ENCODE data around the gene ELAVL2.

Gene ELAVL2

DNA sequence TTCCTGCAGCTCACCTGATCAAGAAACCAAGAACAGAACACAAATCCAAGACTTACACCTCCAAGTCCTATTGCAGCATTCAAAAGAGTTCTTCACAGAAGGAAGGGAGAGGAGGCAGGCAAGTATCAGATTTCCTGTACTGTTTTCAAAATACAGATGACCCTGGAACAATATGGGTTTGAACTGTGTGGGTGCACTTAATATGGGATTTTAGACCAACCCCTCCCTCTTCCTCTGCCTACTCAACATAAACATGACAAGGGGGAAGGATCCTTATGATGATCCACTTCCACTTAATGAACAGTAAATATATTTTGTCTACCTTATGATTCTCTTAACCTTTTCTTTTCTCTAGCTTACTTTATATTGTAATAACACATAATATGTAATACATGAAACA is 104.6 kb downstream of the ELAVL2 start:
- H3K27me3 Mint-ChIP-seq (ENCODE audit: low read depth, poor library complexity) = peaks cover 5% of the 10 kb centered on the region
- no peak for DNase-seq
- TF ChIP-seq, protein P1, sequence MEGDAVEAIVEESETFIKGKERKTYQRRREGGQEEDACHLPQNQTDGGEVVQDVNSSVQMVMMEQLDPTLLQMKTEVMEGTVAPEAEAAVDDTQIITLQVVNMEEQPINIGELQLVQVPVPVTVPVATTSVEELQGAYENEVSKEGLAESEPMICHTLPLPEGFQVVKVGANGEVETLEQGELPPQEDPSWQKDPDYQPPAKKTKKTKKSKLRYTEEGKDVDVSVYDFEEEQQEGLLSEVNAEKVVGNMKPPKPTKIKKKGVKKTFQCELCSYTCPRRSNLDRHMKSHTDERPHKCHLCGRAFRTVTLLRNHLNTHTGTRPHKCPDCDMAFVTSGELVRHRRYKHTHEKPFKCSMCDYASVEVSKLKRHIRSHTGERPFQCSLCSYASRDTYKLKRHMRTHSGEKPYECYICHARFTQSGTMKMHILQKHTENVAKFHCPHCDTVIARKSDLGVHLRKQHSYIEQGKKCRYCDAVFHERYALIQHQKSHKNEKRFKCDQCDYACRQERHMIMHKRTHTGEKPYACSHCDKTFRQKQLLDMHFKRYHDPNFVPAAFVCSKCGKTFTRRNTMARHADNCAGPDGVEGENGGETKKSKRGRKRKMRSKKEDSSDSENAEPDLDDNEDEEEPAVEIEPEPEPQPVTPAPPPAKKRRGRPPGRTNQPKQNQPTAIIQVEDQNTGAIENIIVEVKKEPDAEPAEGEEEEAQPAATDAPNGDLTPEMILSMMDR (IDR thresholded peaks at IDR 0.05) = no peak
- peaks cover 6% of the 10 kb centered on the region for H3K36me3 Mint-ChIP-seq (ENCODE audit: low read depth)
- H3K9me3 Mint-ChIP-seq = no peaks in the 10 kb centered on the region
- H3K4me1 Mint-ChIP-seq = peaks cover 40% of the 10 kb centered on the region
- no peak overlapping the region for H3K4me3 Mint-ChIP-seq
- no peak overlapping the region for H3K27ac Mint-ChIP-seq

DNA sequence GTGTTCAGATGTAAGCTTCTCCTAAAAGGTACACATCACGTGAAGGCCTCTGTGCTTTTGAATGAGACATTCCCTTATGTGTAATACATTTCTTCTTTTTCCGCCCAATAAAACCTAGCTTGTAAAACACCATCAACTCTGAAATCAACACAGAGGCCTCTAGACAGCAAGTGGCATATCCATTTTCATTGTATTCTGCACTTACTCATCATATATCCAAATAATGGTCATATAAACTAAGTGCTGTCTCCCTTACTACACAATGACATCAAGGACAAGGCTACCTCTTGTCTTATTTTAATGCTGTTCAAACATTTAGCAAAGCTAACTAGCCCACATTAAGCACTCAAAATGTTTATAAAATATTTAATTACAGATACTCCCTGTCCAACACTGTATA is 108.5 kb downstream of the ELAVL2 start:
- no peak for DNase-seq
- H3K4me1 Mint-ChIP-seq = peaks cover 29% of the 10 kb centered on the region
- no peak overlapping the region for H3K4me3 Mint-ChIP-seq
- TF ChIP-seq, protein P1 (IDR thresholded peaks at IDR 0.05) = no peak
- no peaks in the 10 kb centered on the region for H3K36me3 Mint-ChIP-seq (ENCODE audit: low read depth)
- no peaks in the 10 kb centered on the region for H3K9me3 Mint-ChIP-seq
- peaks cover 5% of the 10 kb centered on the region for H3K27me3 Mint-ChIP-seq (ENCODE audit: low read depth, poor library complexity)
- H3K27ac Mint-ChIP-seq = no peak overlapping the region

DNA sequence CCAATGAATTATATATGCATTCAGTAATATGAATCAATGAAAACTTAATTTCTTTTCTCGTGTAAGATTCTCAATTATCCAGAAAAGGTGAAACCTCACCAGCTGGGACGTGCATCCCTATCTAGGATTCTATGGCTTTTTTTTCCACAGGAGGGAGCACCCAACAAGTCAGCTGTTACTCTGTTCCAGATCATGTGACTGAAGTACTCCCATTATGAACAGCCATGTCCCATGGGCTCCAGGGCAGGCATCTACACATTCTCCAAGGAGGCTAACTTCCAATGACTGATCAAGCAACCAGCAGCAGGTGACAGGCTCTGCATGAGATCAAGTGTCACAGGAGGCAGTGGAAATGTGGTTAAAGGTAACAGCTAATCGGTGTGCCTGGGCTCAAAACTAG is 118.8 kb downstream of the ELAVL2 start:
- Mint-ChIP-seq H3K4me3 (no peak overlapping the region), H3K4me1 (no peaks in the 10 kb centered on the region), H3K36me3 (ENCODE audit: low read depth) (no peaks in the 10 kb centered on the region), H3K9me3 (no peaks in the 10 kb centered on the region), H3K27me3 (ENCODE audit: low read depth, poor library complexity) (no peaks in the 10 kb centered on the region), H3K27ac (no peak overlapping the region)
- TF ChIP-seq, protein P1 (IDR thresholded peaks at IDR 0.05) = no peak
- DNase-seq = no peak

DNA sequence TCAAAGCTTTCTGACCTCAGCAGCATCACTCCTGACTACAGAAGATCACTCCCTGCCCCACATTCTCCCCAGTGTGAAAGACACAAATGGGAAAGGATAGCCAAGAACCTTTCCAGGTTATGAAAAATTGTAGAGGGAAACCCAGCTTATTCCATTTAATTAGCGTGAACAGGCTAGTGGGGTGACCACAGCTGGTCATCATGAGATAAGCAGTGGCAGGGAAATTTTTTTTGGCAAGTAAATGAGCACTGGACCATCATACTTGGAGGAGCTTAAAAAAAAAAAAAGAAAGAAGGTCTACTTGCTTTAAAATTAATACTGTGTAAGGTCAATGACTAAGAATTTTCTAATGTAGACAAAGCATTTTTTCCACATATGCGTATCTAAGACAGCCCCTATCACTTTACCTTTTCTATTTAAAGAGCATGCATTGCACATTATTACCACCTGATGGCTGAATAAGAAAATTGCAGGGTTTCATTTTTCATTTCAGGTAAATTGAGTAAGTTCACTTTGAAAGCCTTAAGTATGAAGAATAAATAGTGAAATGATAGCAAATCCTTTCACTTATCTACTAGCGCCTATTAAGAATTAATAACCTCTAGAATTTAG is 123.6 kb downstream of the ELAVL2 start:
- DNase-seq = no peak
- no peak overlapping the region for H3K27ac Mint-ChIP-seq

DNA sequence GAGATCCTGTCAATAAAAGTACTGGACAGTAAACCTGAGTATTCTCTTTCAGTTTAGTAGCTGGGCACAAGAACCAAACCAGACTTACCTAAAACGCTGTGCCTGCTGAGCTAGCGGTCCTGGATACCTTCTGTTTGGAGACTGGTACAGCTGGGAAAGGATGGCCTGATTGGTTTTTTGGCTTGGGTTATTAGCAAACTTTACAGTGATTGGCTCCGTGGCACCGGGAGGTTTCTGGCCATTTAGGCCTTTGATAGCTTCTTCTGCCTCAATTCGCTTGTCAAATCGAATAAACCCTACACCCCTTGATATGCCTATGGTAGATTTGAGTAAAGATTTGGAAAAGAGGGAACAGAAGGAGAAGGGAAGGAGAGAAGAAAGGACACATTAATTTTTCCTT is 124.7 kb downstream of the ELAVL2 start:
- Mint-ChIP-seq H3K9me3 (no peaks in the 10 kb centered on the region), H3K36me3 (ENCODE audit: low read depth) (no peaks in the 10 kb centered on the region), H3K4me3 (no peak overlapping the region), H3K27ac (peak overlapping the region; percentile 17), H3K27me3 (ENCODE audit: low read depth, poor library complexity) (no peaks in the 10 kb centered on the region), H3K4me1 (peaks cover 8% of the 10 kb centered on the region)
- no peak for DNase-seq
- TF ChIP-seq, protein P1 (IDR thresholded peaks at IDR 0.05) = no peak

More for the DNA sequence above, 123.6 kb downstream of the ELAVL2 start:
- TF ChIP-seq, protein P1 (IDR thresholded peaks at IDR 0.05) = no peak
- Mint-ChIP-seq H3K4me3 (no peak overlapping the region), H3K9me3 (no peaks in the 10 kb centered on the region), H3K4me1 (peaks cover 8% of the 10 kb centered on the region), H3K36me3 (ENCODE audit: low read depth) (no peaks in the 10 kb centered on the region), H3K27me3 (ENCODE audit: low read depth, poor library complexity) (no peaks in the 10 kb centered on the region)

DNA sequence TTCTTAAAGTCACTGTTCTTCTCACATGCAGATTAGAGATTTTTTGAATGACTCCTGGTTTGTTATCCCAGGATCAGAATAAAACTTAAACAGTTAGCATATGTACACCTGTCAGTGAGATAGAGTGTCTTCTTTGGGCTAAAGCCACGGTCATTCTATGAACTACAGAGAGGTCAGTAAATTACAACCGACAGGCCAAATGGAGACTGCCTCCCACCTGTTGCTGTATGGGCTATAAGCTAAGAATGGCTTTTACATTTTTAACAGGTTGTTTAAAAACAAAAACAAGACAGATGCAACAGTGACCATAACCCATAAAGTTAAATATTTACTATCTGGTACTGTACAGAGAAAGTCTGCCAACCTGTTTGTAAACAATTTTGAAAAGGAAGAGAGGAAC is 125.7 kb downstream of the ELAVL2 start:
- no peaks in the 10 kb centered on the region for H3K9me3 Mint-ChIP-seq
- H3K4me1 Mint-ChIP-seq = peaks cover 8% of the 10 kb centered on the region
- H3K27me3 Mint-ChIP-seq (ENCODE audit: low read depth, poor library complexity) = no peaks in the 10 kb centered on the region
- no peak overlapping the region for H3K27ac Mint-ChIP-seq
- no peak overlapping the region for H3K4me3 Mint-ChIP-seq
- TF ChIP-seq, protein P1 (IDR thresholded peaks at IDR 0.05) = no peak
- DNase-seq = no peak
- H3K36me3 Mint-ChIP-seq (ENCODE audit: low read depth) = no peaks in the 10 kb centered on the region

All from nephron progenitor cell (in vitro differentiated cells).